OCI-LY1 (cell line): ENCODE data around the gene LRMDA.

Source experiments
- H2AFZ ChIP-seq: fragments of 200-600 bp; sonication (generic), shearing (Covaris generic); 2 replicates; pipeline ENCODE4 v1.6.0; 2014; ENCODE audit warnings: antibody characterized with exemption, mild to moderate bottlenecking, low read length
- H3F3A ChIP-seq: fragments of 200-600 bp; sonication (generic), shearing (Covaris generic); 2 replicates; pipeline ENCODE4 v1.6.0; 2014; ENCODE audit warnings: mild to moderate bottlenecking, antibody characterized with exemption, low read length, moderate library complexity; ENCODE audit not compliant: insufficient read depth
- H3K27ac ChIP-seq: fragments of 200-600 bp; sonication (generic); 2 replicates; pipeline ENCODE4 v1.5.1; 2014; ENCODE audit warnings: low read length, mixed run types, mild to moderate bottlenecking, low read depth; ENCODE audit not compliant: poor library complexity, severe bottlenecking
- H3K27me3 ChIP-seq: fragments of 200-600 bp; sonication (generic); 2 replicates; pipeline ENCODE4 v1.6.0; 2014; ENCODE audit warnings: antibody characterized with exemption, mild to moderate bottlenecking, low read length, moderate library complexity; ENCODE audit not compliant: insufficient read depth
- H3K36me3 ChIP-seq: fragments of 200-600 bp; sonication (generic); 2 replicates; pipeline ENCODE4 v1.6.1; 2014; ENCODE audit warnings: mild to moderate bottlenecking, antibody characterized with exemption, low read length, moderate library complexity, mixed read lengths; ENCODE audit not compliant: insufficient read depth
- H3K4me1 ChIP-seq: fragments of 200-600 bp; sonication (generic); 2 replicates; pipeline ENCODE4 v1.5.1; 2014; ENCODE audit warnings: mild to moderate bottlenecking, low read length, moderate library complexity; ENCODE audit not compliant: insufficient read depth, severe bottlenecking
- H3K4me2 ChIP-seq: fragments of 200-600 bp; sonication (generic), shearing (Covaris generic); 2 replicates; pipeline ENCODE4 v1.6.1; 2014; ENCODE audit warnings: low read length
- H3K4me3 ChIP-seq: fragments of 200-600 bp; sonication (generic); 2 replicates; pipeline ENCODE4 v1.5.1; 2014; ENCODE audit warnings: low read length, low read depth, mild to moderate bottlenecking, mixed read lengths; ENCODE audit not compliant: poor library complexity, severe bottlenecking
- H3K79me2 ChIP-seq: fragments of 200-600 bp; shearing (Covaris generic); 2 replicates; pipeline ENCODE4 v1.6.1; 2016; ENCODE audit warnings: mixed run types, low read length, mixed read lengths; ENCODE audit not compliant: insufficient read depth
- H3K9ac ChIP-seq: fragments of 200-600 bp; sonication (generic), shearing (Covaris generic); 2 replicates; pipeline ENCODE4 v1.6.1; 2014; ENCODE audit warnings: mild to moderate bottlenecking, low read length, mixed read lengths
- H3K9me2 ChIP-seq: fragments of 200-600 bp; sonication (generic), shearing (Covaris generic); 2 replicates; pipeline ENCODE4 v1.6.1; 2014; ENCODE audit warnings: low read depth, mild to moderate bottlenecking, low read length, mixed read lengths
- H3K9me3 ChIP-seq: fragments of 200-600 bp; shearing (Covaris generic); 2 replicates; pipeline ENCODE4 v1.6.1; 2014; ENCODE audit warnings: low read length, mixed read lengths
- H4K20me1 ChIP-seq: fragments of 200-600 bp; sonication (generic), shearing (Covaris generic); 2 replicates; pipeline ENCODE4 v1.6.0; 2016; ENCODE audit warnings: mild to moderate bottlenecking, low read length; ENCODE audit not compliant: insufficient read depth
- CTCF ChIP-seq: fragments of 200-600 bp; sonication (generic), shearing (Covaris generic); IDR thresholded peaks from 2 replicates; pipeline ENCODE4 v1.5.1; 2017; ENCODE audit warnings: mild to moderate bottlenecking, antibody characterized with exemption, low read length, moderate library complexity, mixed read lengths
- EZH2 ChIP-seq: fragments of 200-600 bp; sonication (generic), shearing (Covaris generic); IDR thresholded peaks from 2 replicates; pipeline ENCODE4 v1.8.0; 2017; ENCODE audit warnings: borderline replicate concordance, mixed run types, mild to moderate bottlenecking, antibody characterized with exemption, low read length, moderate library complexity, mixed read lengths

LRMDA gene

GRCh38 chr10:76025124-76025477, 593.7 kb downstream of the LRMDA start:
- Histone ChIP-seq H3K4me1 (no peaks in the 10 kb centered on the region), H3K9me2 (no peaks in the 10 kb centered on the region), H3K79me2 (no peaks in the 10 kb centered on the region), H3K4me3 (no peak overlapping the region), H3K9me3 (no peaks in the 10 kb centered on the region), H3K27me3 (no peaks in the 10 kb centered on the region), H3K9ac (no peak overlapping the region), H3F3A (no peaks in the 10 kb centered on the region), H3K4me2 (no peak overlapping the region), H3K27ac (no peak overlapping the region), H2AFZ (no peak overlapping the region), H3K36me3 (no peaks in the 10 kb centered on the region), H4K20me1 (no peaks in the 10 kb centered on the region)
- TF ChIP-seq CTCF (no peak), EZH2 (no peak)

GRCh38 chr10:76026176-76026771, 594.9 kb downstream of the LRMDA start:
- Histone ChIP-seq H4K20me1 (no peaks in the 10 kb centered on the region), H2AFZ (no peak overlapping the region), H3K27ac (no peak overlapping the region), H3K9me3 (no peaks in the 10 kb centered on the region), H3K9me2 (no peaks in the 10 kb centered on the region), H3K4me3 (no peak overlapping the region), H3K9ac (no peak overlapping the region), H3K36me3 (no peaks in the 10 kb centered on the region), H3F3A (no peaks in the 10 kb centered on the region), H3K4me2 (no peak overlapping the region), H3K4me1 (no peaks in the 10 kb centered on the region), H3K79me2 (no peaks in the 10 kb centered on the region), H3K27me3 (no peaks in the 10 kb centered on the region)
- TF ChIP-seq EZH2, result no peak
- no peak for TF ChIP-seq CTCF

GRCh38 chr10:76026905-76027304, 595.5 kb downstream of the LRMDA start:
- Histone ChIP-seq H4K20me1 (no peaks in the 10 kb centered on the region), H3K9me2 (no peaks in the 10 kb centered on the region), H3K27me3 (no peaks in the 10 kb centered on the region), H2AFZ (no peak overlapping the region), H3K36me3 (no peaks in the 10 kb centered on the region), H3K79me2 (no peaks in the 10 kb centered on the region), H3K4me3 (no peak overlapping the region), H3K4me1 (no peaks in the 10 kb centered on the region), H3K9me3 (no peaks in the 10 kb centered on the region), H3K27ac (no peak overlapping the region), H3K4me2 (no peak overlapping the region), H3K9ac (no peak overlapping the region), H3F3A (no peaks in the 10 kb centered on the region)
- TF ChIP-seq EZH2, result no peak
- no peak for TF ChIP-seq CTCF
